SH-SY5Y (cell line): ENCODE measurements around the gene GDF7.

Source experiments
- GATA2 ChIP-seq: IDR thresholded peaks from 2 replicates; pipeline ENCODE4 v1.6.1; 2011; ENCODE audit warnings: mild to moderate bottlenecking, low read depth, low read length
- GATA3 ChIP-seq: IDR thresholded peaks from 2 replicates; pipeline ENCODE4 v1.6.1; 2011; ENCODE audit warnings: low read depth, mild to moderate bottlenecking, low read length, moderate library complexity

Gene GDF7

GRCh38 chr2:20675701-20676352 lies 8.9 kb downstream of the GDF7 start:
- no peak for TF ChIP-seq GATA3
- TF ChIP-seq GATA2, result no peak

DNA sequence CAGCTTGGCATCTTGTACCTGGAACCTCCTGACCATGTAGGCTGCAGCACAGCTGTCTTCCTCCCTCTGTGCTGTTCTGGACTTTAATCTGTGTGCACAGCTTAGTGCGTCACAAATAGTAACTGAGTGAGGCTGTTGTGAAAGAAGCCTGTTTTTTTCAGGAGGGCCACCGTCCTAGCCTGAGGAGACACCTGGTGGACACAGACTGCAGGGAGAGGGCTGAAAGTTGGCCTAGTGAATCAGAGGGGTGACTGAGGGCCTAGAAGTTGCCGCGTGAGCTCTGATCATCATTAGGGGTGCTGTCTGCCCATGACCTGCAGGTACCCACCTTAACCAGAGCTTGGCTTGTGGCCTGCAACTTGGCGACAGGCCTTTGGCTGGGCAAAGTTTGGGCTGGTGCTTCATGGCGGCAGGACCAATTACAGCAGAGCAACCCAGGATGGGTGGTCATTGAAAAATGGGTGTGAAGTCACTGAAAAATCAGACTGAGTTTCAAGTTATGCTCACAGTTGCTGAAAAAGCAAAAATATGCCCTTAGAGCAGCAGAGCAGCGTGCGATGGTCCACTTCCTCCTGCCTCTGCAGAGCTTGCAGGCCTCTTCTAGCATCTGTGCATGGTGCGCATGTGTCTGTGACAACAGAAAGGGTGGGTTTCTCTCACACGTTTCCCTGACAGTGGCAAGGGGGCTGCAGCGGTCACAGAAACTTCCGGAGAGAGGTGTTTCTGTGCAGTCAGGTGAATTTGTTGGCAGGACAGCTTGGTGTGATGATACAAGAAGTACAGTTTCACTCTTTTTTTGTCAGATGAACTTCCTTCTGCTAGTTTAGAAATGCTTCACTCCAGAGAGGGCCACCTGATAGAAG lies 9.6 kb downstream of the GDF7 start:
- TF ChIP-seq GATA3, result no peak

DNA sequence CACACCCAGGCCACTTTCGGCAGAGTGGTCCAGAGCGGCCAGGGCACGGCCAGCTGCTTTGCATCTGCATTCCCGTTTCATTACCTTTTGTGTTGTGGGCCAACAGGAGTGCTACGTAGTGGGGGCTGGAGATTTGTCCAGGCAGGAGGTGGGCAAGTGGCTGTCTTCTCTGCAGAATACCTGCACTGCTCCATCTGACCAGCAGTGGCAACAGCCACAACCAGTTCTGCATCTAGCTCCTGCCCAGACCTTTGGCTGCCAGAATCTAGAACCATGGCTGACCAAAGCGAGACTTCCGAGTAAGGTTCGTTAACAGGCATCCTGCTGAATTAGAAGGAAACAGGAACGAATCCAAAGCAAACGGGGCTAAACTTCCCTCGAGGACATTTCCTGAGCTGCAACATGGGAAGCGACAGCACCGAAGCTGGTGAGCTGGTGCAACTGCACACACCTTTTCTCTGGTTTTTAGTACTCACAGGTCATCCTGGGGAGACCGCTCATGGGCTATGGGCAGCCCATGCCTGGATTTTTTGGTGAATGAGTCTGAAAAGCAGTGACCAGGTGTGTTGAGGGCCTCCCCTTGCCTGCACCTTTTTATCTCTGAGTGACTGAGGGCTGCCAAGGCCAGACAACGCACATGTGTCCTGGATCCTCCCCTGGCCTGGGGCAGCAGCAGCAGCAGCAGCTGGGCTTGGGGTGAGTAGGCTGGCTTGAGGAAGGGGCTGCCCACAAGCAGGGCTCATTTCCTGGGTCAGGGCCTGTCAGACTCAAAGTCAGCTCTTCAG lies 10.5 kb downstream of the GDF7 start:
- TF ChIP-seq GATA2 (no peak), GATA3 (no peak)

DNA sequence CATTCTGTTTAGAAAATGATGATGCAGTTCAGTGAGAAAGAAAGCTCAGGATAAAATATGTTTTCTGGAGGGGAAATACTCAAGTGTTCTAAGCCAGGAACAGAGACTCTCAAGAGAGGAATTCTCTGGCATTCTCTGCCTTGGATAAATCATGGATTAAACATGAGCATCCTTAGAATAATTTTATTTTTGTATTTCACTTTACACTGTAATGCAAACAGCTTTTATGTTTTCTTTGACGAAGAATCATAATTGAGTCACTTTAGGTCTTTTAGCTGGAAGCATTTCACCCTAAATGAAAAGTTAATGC lies 11.1 kb downstream of the GDF7 start:
- no peak for TF ChIP-seq GATA2
- no peak for TF ChIP-seq GATA3

DNA sequence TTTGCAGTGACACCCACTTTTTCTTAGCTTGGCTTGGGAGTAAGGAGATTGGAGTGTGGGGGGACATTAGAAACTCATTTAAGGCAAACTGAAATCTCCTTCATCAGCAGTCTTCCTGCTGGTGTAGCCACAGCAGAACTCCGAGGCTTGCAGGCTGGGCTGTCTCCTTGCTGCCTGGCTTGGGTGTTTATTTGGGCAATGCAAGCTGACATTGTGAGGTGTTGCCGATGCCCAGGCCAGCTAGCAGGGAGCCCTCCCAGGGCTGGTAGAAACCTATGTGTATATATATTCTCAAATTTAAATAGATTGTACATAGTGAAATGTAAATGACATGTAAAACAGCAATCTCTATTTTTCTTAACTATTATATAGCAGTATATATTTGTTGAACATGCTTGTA lies 11.8 kb downstream of the GDF7 start:
- TF ChIP-seq GATA3 (no peak), GATA2 (no peak)

DNA sequence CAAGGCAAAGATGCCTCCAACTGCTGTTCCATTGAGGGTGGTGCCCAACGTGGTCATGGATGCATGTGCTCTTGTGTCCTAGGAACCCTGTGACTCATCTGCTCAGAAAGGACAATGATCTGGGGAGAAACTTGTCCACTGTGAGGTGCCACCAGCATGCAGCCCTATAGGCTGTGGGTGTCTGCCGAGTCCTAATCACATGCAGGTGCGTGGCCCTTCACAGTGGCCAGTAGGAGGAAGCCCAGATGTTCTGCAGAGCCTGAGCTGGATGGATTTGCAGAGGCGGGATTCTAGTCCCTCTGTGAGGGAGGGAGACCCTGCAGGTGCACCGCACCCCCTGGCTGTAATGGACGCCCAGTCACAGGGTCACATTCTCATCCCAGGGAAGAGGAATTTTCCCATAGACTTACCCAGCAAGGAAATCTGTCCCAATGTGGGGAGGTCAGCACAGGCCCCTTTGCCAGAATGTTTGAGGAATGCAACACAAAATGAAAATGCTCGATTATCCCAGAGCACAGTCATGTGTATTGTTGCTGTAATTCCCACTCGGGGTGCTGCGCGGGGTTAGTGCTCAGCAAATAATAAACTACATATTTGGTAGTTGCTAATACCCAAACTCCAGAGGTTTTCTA lies 13.9 kb downstream of the GDF7 start:
- TF ChIP-seq GATA3 (no peak), GATA2 (no peak)

DNA sequence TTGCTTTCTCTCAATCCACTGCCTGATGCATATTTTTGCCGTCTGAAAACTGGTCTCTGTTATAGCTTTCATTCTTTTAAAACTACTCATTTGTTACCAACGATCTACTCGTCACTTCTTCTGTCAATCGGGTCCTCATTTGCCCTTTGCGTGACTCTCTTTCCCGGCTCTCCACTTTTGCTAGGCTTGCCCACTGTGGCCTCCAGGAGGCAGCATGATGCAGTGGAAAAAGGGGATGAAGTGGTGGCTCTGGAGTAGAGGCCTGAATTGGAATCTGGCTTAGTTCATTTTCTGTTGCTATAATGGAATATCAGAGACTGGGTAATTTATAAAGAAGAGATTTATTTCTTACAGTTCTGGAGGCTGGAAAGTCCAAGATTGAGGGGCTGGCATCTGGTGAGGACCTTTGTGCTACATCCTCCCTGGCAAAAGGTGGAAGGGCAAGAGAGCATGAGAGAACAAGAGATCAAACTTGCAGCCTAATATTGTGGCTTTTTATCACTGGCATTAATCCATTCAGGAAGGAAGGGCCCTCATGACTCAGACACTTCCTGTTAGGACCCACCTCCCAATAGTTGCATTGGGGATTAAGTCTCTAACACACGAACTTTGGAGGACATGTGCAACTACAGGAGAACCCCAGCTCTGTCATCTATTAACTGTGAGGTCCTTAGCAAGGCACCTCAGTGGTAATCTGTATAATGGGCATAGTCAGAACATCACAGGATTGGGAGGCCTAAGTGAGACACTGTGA lies 15.4 kb downstream of the GDF7 start:
- TF ChIP-seq GATA2 (no peak), GATA3 (no peak)

DNA sequence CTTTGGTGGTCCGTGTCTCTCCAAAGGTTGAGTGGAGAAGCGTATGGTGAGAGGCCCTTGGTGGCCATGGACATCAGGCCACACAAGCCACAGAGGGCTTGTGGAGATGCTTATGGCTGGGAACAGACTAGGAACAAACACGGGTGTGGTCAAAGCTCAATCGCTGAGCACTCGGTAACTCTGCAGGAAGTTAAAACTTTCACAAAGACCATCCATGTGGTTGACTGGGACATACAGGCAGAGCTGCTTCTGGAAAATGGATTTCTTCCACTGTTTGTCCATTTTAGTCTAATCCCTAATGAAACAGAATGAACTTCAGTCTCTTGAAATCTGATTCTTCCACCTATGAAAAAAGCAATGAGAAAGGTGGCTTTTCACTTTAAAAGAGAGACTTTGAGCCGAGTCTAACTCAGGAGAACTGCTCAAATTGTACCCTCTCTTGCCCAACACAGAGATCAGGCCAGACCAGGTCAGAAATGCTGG lies 17.7 kb downstream of the GDF7 start:
- no peak for TF ChIP-seq GATA3

- no peak for TF ChIP-seq GATA2
Observed at GRCh38 chr2:20687260-20687832, 20.4 kb downstream of the GDF7 start.

DNA sequence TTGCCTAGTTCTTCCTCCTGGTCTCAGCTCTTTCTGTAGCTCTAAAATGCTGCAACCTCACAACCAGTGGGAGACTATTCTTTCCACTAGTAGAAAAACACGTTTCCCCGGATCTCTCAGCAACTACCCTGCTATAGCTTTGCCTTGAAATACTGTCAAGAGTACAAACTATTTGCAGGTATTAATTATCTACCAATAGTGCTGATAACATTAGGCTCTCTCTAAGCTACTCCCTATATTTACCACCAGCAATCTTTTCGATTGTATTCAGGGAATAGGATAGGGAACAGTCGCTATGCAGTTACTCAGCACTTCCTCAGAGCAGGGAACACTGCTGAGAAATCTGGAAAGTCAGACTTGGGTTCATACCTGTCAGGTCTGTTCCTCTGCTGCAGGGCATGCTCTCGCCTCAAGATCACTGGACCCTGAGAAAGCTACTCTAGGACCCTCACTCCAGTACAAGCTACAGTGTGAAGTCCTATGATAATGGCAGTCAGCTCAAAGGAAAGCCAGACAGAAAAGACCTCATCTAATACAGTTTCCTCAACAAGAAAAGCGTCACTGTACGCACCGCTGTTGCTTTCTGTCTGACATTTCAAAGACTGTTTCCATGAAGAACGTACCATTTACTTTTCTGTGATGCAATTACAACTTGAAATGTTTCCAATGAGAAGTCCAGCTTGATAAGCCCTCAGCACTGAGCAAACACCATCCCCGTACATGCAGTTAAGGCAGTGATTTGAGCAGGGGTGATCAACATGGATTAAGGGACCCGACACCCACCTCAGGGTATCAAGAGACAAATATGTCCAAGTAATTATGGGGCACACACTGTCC lies 22.7 kb downstream of the GDF7 start:
- TF ChIP-seq GATA3, result no peak
- no peak for TF ChIP-seq GATA2

GRCh38 chr2:20691076-20691734 lies 24.3 kb downstream of the GDF7 start:
- TF ChIP-seq GATA3 (no peak), GATA2 (no peak)

- TF ChIP-seq GATA3 (no peak), GATA2 (no peak)
Observed at GRCh38 chr2:20692081-20692480, 25.1 kb downstream of the GDF7 start.
